Measurements from ENCODE around the gene DNM2.

DNA sequence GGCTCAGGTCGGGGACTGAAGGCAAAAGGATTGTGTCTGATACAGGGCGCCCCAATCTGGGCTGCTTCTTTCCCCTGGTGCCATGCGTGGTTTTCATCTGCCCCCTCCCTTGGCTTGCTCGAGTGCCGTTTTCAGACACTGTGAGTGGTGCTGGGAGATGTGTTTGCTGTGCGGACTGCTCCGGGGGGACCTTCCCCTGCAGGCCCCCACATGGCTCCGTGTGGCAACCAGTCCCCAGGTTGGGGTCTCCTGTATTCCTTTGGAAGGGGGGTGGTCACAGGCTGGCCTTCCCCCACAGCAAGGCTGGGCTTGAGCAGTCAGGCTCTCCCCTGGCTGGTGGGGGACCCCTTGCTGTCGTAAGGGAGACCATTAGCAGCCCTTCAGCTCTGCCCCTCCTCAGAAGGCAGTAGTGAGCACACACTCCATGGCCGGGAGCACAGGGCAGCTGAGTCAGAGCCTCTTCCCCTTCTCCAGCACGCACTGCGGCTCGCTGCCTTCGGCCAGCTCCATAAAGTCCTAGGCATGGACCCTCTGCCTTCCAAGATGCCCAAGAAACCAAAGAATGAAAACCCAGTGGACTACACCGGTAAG, 37.2 kb upstream of the DNM2 start:
- TF ChIP-seq, protein P1, sequence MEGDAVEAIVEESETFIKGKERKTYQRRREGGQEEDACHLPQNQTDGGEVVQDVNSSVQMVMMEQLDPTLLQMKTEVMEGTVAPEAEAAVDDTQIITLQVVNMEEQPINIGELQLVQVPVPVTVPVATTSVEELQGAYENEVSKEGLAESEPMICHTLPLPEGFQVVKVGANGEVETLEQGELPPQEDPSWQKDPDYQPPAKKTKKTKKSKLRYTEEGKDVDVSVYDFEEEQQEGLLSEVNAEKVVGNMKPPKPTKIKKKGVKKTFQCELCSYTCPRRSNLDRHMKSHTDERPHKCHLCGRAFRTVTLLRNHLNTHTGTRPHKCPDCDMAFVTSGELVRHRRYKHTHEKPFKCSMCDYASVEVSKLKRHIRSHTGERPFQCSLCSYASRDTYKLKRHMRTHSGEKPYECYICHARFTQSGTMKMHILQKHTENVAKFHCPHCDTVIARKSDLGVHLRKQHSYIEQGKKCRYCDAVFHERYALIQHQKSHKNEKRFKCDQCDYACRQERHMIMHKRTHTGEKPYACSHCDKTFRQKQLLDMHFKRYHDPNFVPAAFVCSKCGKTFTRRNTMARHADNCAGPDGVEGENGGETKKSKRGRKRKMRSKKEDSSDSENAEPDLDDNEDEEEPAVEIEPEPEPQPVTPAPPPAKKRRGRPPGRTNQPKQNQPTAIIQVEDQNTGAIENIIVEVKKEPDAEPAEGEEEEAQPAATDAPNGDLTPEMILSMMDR (conservative IDR thresholded peaks at IDR 0.05 in 1 of 2, IDR thresholded peaks at IDR 0.05 in 1 of 2; ENCODE audit: low read depth in 1 of 2, low read length in 2 of 2) = no peak
- no peak for TF ChIP-seq EZH2 (IDR thresholded peaks at IDR 0.05; ENCODE audit: low read length, missing control alignments)

Measured in fibroblast of lung (primary cell).